ENCODE data around the gene CRYBA1.
A peak's percentile ranks its signal among the peaks of the same experiment; 100 is the strongest.
"Not testable (repeated sequence)": the region's sequence is repeated elsewhere in the genome, so short reads cannot be mapped to it uniquely, and the experiment has no call there.

CRYBA1 gene

GRCh38 chr17:29216181-29216580, 30.5 kb upstream of the CRYBA1 start:
- Histone ChIP-seq H2AK5ac (ENCODE audit: low read length, severe bottlenecking) (no peak overlapping the region), H2AFZ (ENCODE audit: low read depth, low read length) (no peak overlapping the region), H3K4me3 (ENCODE audit: insufficient read depth in 1 of 2, low read depth in 1 of 2, low read length in 2 of 2) (no peak overlapping the region), H3K18ac (ENCODE audit: low read depth in 1 of 2, low read length in 2 of 2) (no peak overlapping the region), H3K4ac (ENCODE audit: low read depth in 1 of 2, low read length in 2 of 2) (no peak overlapping the region), H3K79me1 (replicated peaks; ENCODE audit: low read length, poor library complexity, severe bottlenecking) (no peaks in the 10 kb centered on the region), H3K27ac (ENCODE audit: low read length, poor library complexity, severe bottlenecking) (no peak overlapping the region), H2BK120ac (ENCODE audit: low read depth, low read length) (no peak overlapping the region), H3K9me3 (ENCODE audit: control insufficient read depth, low read length) (no peaks in the 10 kb centered on the region), H4K91ac (ENCODE audit: low read length) (no peak overlapping the region), H3K23ac (ENCODE audit: low read length in 2 of 2) (no peak overlapping the region), H3K27me3 (ENCODE audit: control insufficient read depth in 1 of 2, insufficient read depth in 1 of 2, low read length in 2 of 2) (no peaks in the 10 kb centered on the region), H4K8ac (ENCODE audit: low read length) (no peak overlapping the region), H2BK15ac (ENCODE audit: low read depth, poor library complexity, severe bottlenecking) (no peak overlapping the region), H3K4me1 (ENCODE audit: control insufficient read depth, insufficient read depth, low read depth, low read length) (peaks cover 11% of the 10 kb centered on the region), H3K14ac (ENCODE audit: low read length in 2 of 2) (no peak overlapping the region), H3K36me3 (ENCODE audit: control insufficient read depth in 1 of 2, insufficient read depth in 2 of 2, low read depth in 1 of 2, low read length in 2 of 2) (no peaks in the 10 kb centered on the region), H3K9ac (ENCODE audit: low read length) (no peak overlapping the region), H2BK5ac (ENCODE audit: low read depth, low read length, poor library complexity, severe bottlenecking) (no peak overlapping the region), H2BK12ac (ENCODE audit: low read length in 2 of 2) (no peak overlapping the region), H3K4me2 (ENCODE audit: low read length, poor library complexity, severe bottlenecking) (no peak overlapping the region)
- 95% methylated on average over 6 of the region's 6 CpGs for WGBS
- DNase-seq = no peak

- Histone ChIP-seq H2AFZ (ENCODE audit: low read depth, low read length) (no peak overlapping the region), H2BK15ac (ENCODE audit: low read depth, poor library complexity, severe bottlenecking) (no peak overlapping the region), H3K18ac (ENCODE audit: low read depth in 1 of 2, low read length in 2 of 2) (no peak overlapping the region), H2BK120ac (ENCODE audit: low read depth, low read length) (no peak overlapping the region), H3K9ac (ENCODE audit: low read length) (no peak overlapping the region), H2AK5ac (ENCODE audit: low read length, severe bottlenecking) (no peak overlapping the region), H2BK12ac (ENCODE audit: low read length in 2 of 2) (no peak overlapping the region), H4K8ac (ENCODE audit: low read length) (no peak overlapping the region), H4K91ac (ENCODE audit: low read length) (no peak overlapping the region), H3K4me2 (ENCODE audit: low read length, poor library complexity, severe bottlenecking) (no peak overlapping the region), H3K23ac (ENCODE audit: low read length in 2 of 2) (no peak overlapping the region), H3K27ac (ENCODE audit: low read length, poor library complexity, severe bottlenecking) (no peak overlapping the region), H3K9me3 (ENCODE audit: control insufficient read depth, low read length) (no peaks in the 10 kb centered on the region), H3K4me3 (ENCODE audit: insufficient read depth in 1 of 2, low read depth in 1 of 2, low read length in 2 of 2) (no peak overlapping the region), H3K27me3 (ENCODE audit: control insufficient read depth in 1 of 2, insufficient read depth in 1 of 2, low read length in 2 of 2) (no peaks in the 10 kb centered on the region), H3K4me1 (ENCODE audit: control insufficient read depth, insufficient read depth, low read depth, low read length) (peaks cover 11% of the 10 kb centered on the region), H2BK5ac (ENCODE audit: low read depth, low read length, poor library complexity, severe bottlenecking) (no peak overlapping the region), H3K14ac (ENCODE audit: low read length in 2 of 2) (no peak overlapping the region), H3K4ac (ENCODE audit: low read depth in 1 of 2, low read length in 2 of 2) (no peak overlapping the region), H3K79me1 (replicated peaks; ENCODE audit: low read length, poor library complexity, severe bottlenecking) (no peaks in the 10 kb centered on the region), H3K36me3 (ENCODE audit: control insufficient read depth in 1 of 2, insufficient read depth in 2 of 2, low read depth in 1 of 2, low read length in 2 of 2) (no peaks in the 10 kb centered on the region)
- DNase-seq = no peak
- WGBS = 83% methylated on average over 5 of the region's 5 CpGs
Measured at GRCh38 chr17:29216856-29217255, 29.8 kb upstream of the CRYBA1 start.

GRCh38 chr17:29219378-29220047, 27.1 kb upstream of the CRYBA1 start:
- Histone ChIP-seq H3K4me1 (ENCODE audit: control insufficient read depth, insufficient read depth, low read depth, low read length) (peaks cover 11% of the 10 kb centered on the region), H3K4ac (ENCODE audit: low read depth in 1 of 2, low read length in 2 of 2) (no peak overlapping the region), H3K27ac (ENCODE audit: low read length, poor library complexity, severe bottlenecking) (no peak overlapping the region), H2AK5ac (ENCODE audit: low read length, severe bottlenecking) (no peak overlapping the region), H3K27me3 (ENCODE audit: control insufficient read depth in 1 of 2, insufficient read depth in 1 of 2, low read length in 2 of 2) (no peaks in the 10 kb centered on the region), H3K4me2 (ENCODE audit: low read length, poor library complexity, severe bottlenecking) (no peak overlapping the region), H3K9ac (ENCODE audit: low read length) (peak overlapping the region; percentile 67), H3K14ac (ENCODE audit: low read length in 2 of 2) (no peak overlapping the region), H3K4me3 (ENCODE audit: insufficient read depth in 1 of 2, low read depth in 1 of 2, low read length in 2 of 2) (no peak overlapping the region), H2BK12ac (ENCODE audit: low read length in 2 of 2) (no peak overlapping the region), H4K91ac (ENCODE audit: low read length) (no peak overlapping the region), H3K79me1 (replicated peaks; ENCODE audit: low read length, poor library complexity, severe bottlenecking) (no peaks in the 10 kb centered on the region), H2AFZ (ENCODE audit: low read depth, low read length) (no peak overlapping the region), H3K18ac (ENCODE audit: low read depth in 1 of 2, low read length in 2 of 2) (no peak overlapping the region), H2BK5ac (ENCODE audit: low read depth, low read length, poor library complexity, severe bottlenecking) (no peak overlapping the region), H3K23ac (ENCODE audit: low read length in 2 of 2) (no peak overlapping the region), H2BK15ac (ENCODE audit: low read depth, poor library complexity, severe bottlenecking) (no peak overlapping the region), H4K8ac (ENCODE audit: low read length) (no peak overlapping the region), H3K9me3 (ENCODE audit: control insufficient read depth, low read length) (no peaks in the 10 kb centered on the region), H2BK120ac (ENCODE audit: low read depth, low read length) (no peak overlapping the region), H3K36me3 (ENCODE audit: control insufficient read depth in 1 of 2, insufficient read depth in 2 of 2, low read depth in 1 of 2, low read length in 2 of 2) (no peaks in the 10 kb centered on the region)
- DNase-seq = peak; percentile 84
- 24% methylated on average over 13 of the region's 14 CpGs for WGBS

- H3K79me1 ChIP-seq (replicated peaks; ENCODE audit: low read length, poor library complexity, severe bottlenecking); H4K91ac ChIP-seq (ENCODE audit: low read length); H3K4me2 ChIP-seq (ENCODE audit: low read length, poor library complexity, severe bottlenecking); H3K4me3 ChIP-seq (ENCODE audit: insufficient read depth in 1 of 2, low read depth in 1 of 2, low read length in 2 of 2); H3K14ac ChIP-seq (ENCODE audit: low read length in 2 of 2); H3K18ac ChIP-seq (ENCODE audit: low read depth in 1 of 2, low read length in 2 of 2); H3K4ac ChIP-seq (ENCODE audit: low read depth in 1 of 2, low read length in 2 of 2); DNase-seq; H4K8ac ChIP-seq (ENCODE audit: low read length); H3K36me3 ChIP-seq (ENCODE audit: control insufficient read depth in 1 of 2, insufficient read depth in 2 of 2, low read depth in 1 of 2, low read length in 2 of 2); H2AFZ ChIP-seq (ENCODE audit: low read depth, low read length); H3K9ac ChIP-seq (ENCODE audit: low read length); H3K27me3 ChIP-seq (ENCODE audit: control insufficient read depth in 1 of 2, insufficient read depth in 1 of 2, low read length in 2 of 2); H3K27ac ChIP-seq (ENCODE audit: low read length, poor library complexity, severe bottlenecking); H3K23ac ChIP-seq (ENCODE audit: low read length in 2 of 2); H2BK120ac ChIP-seq (ENCODE audit: low read depth, low read length); H2AK5ac ChIP-seq (ENCODE audit: low read length, severe bottlenecking); H2BK15ac ChIP-seq (ENCODE audit: low read depth, poor library complexity, severe bottlenecking); H2BK12ac ChIP-seq (ENCODE audit: low read length in 2 of 2); H3K4me1 ChIP-seq (ENCODE audit: control insufficient read depth, insufficient read depth, low read depth, low read length); H2BK5ac ChIP-seq (ENCODE audit: low read depth, low read length, poor library complexity, severe bottlenecking); H3K9me3 ChIP-seq (ENCODE audit: control insufficient read depth, low read length): not testable (repeated sequence)
- 98% methylated on average over 6 of the region's 11 CpGs for WGBS
Measured at GRCh38 chr17:29221338-29221737, 25.3 kb upstream of the CRYBA1 start.
